Adipocyte (in vitro differentiated cells): ENCODE results near the gene PPM1F.
"Not testable (repeated sequence)": the region's sequence is repeated elsewhere in the genome, so short reads cannot be mapped to it uniquely, and the experiment has no call there.

Experiments used
- DNase-seq: peaks from one replicate; pipeline ENCODE4 v3.0.0-alpha.2; 2015; ENCODE audit warnings: low read depth
- H3K27me3 ChIP-seq: replicated peaks from 2 replicates; pipeline ENCODE4 v1.7.0; 2013; ENCODE audit warnings: mild to moderate bottlenecking, low read length, moderate library complexity; ENCODE audit not compliant: control insufficient read depth, insufficient read depth
- H3K36me3 ChIP-seq: 2 replicates; pipeline ENCODE4 v1.7.0; 2013; ENCODE audit warnings: low read length, mild to moderate bottlenecking, moderate library complexity; ENCODE audit not compliant: control insufficient read depth, insufficient read depth, severe bottlenecking
- H3K4me1 ChIP-seq: 2 replicates; pipeline ENCODE4 v1.7.0; 2013; ENCODE audit warnings: mild to moderate bottlenecking, low read length, moderate library complexity; ENCODE audit not compliant: control insufficient read depth, insufficient read depth
- H3K4me3 ChIP-seq: 2 replicates; pipeline ENCODE4 v1.7.0; 2013; ENCODE audit warnings: mild to moderate bottlenecking, low read length, moderate library complexity
- H3K9ac ChIP-seq: 2 replicates; pipeline ENCODE4 v1.7.0; 2013; ENCODE audit warnings: mild to moderate bottlenecking, low read length, moderate library complexity
- H3K9me3 ChIP-seq: 2 replicates; pipeline ENCODE4 v1.7.0; 2013; ENCODE audit warnings: mild to moderate bottlenecking, low read length, moderate library complexity; ENCODE audit not compliant: control insufficient read depth

Gene PPM1F

DNA sequence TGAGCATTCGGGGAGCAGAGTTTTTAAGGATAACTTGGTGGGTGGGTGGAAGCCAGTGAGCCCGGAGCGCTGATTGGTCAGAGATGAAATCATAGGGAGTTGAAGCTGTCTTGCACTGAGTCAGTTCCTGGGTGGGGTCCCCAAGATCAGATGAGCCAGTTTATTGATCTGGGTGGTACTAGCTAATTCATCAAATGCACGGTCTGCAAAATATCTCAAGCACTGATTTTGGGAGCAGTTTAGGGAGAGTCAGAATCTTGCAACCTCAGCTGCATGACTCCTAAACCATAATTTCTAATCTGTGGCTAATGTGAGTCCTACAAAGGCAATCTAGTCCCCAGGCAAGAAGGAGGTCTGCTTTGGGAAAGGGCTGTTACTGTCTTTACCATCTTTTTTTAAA lies 42.3 kb downstream of the PPM1F start:
- H3K27me3 ChIP-seq, H3K9me3 ChIP-seq, H3K9ac ChIP-seq, DNase-seq, H3K4me1 ChIP-seq, H3K36me3 ChIP-seq, H3K4me3 ChIP-seq: not testable (repeated sequence)

DNA sequence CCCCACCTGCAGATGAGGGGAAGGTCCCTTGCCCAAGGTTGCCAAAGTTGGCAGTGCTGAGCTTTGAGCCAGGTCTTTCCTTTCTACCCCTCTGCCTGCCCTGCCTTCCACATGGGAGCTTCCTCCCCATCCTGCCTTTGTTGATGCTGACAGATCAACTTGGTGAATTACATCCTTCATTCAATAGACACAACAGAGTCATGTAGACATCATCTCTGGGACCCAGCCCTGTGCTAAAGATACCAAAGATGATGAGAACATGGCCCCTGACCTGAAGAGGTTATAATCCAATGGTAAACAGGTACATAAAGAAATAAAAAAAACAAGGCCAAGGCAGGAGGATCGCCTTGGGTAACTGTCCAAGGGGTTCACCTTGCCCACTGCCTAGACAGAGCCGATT lies 42.8 kb downstream of the PPM1F start:
- Histone ChIP-seq H3K9ac (no peak overlapping the region), H3K4me1 (no peaks in the 10 kb centered on the region), H3K4me3 (no peak overlapping the region), H3K9me3 (no peaks in the 10 kb centered on the region), H3K27me3 (no peaks in the 10 kb centered on the region), H3K36me3 (no peaks in the 10 kb centered on the region)
- no peak for DNase-seq

DNA sequence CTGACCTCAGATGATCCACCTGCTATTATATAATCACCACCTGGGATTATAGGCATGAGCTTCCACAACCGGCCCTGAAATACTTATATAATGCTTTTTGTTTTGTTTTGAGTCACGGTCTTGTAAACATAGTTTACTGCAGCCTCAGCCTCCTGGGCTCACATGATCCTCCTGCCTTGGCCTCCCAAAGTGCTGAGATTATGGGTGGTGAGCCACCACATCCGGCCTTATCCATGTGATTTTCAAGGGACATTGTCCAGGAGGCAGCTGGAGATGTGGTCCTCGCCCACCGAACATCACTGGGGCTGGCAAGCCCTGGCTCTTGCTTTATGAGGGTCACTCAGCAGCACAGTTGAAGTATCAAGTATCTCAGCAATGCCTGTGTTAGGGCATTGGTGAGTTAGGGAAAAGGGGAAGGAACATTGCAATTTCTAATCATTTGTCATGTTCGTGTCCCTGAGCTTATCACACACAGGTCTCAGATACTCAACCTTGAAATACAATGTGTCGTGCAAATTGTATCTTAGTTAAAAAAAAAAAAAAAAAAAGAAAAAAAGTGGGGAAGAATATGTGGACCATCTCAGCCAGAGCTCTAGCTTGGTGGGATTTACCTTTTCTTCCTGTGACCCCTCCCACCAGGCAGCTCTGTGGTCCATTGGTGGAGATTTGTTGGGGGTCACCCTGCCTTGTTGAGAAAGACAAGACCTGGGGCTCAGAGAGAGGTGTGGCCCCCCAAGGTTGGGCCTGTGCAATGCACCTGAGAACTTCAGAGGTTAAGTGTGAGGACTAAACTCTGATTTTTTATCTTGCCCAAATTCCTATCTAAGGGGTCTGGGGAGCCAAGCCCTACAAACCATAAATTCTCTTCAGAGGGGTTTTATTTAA lies 44.8 kb downstream of the PPM1F start:
- Histone ChIP-seq H3K4me1 (no peaks in the 10 kb centered on the region), H3K27me3 (no peaks in the 10 kb centered on the region), H3K4me3 (no peak overlapping the region), H3K9me3 (no peaks in the 10 kb centered on the region), H3K36me3 (no peaks in the 10 kb centered on the region), H3K9ac (no peak overlapping the region)
- DNase-seq: no peak

DNA sequence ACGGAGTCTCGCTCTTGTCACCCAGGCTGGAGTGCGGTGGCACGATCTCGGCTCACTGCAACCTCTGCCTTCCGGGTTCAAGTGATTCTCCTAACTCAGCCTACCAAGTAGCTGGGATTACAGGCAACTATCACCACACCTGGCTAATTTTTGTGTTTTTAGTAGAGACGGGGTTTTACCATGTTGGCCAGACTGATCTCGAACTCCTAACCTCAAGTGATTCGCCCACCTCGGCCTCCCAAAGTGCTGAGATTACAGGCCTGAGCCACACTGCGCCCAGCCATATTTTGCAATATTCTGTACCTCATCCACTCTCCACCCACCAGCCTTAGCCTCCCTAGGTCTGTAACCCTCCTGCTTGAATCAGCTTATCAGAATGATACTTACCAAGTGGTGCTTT lies 47.4 kb downstream of the PPM1F start:
- not testable (repeated sequence) for H3K27me3 ChIP-seq, H3K4me3 ChIP-seq, H3K4me1 ChIP-seq, H3K9me3 ChIP-seq, DNase-seq, H3K9ac ChIP-seq, H3K36me3 ChIP-seq

DNA sequence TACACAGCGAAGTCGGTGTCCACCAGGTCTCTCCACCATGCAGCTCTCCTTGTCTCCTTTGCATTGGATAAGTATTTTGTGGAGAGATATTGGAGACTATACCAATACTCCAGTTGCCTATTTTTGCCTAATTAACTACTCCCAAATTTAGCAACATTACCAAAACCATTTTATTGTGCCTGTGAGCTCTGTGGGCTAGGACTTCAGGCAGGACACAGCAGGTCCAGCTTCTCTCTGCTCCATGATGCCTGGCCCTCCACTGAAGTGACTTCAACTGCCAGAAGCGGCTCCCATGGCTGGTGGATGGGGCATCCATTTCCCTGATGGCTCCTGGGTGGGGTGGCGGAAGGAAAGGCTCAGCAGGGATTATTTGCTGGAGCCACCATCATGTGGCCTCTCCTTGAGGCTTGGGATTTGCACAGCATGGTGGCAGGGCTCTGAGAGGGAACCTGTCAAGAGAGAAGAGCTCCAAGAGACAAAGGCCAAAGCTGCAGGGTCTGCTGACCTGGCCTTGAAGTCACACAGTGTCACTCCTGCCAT lies 48.3 kb downstream of the PPM1F start:
- no peak overlapping the region for H3K4me3 ChIP-seq
- H3K9ac ChIP-seq: no peak overlapping the region
- DNase-seq: no peak
- H3K9me3 ChIP-seq: no peaks in the 10 kb centered on the region
- H3K36me3 ChIP-seq: no peaks in the 10 kb centered on the region
- no peaks in the 10 kb centered on the region for H3K27me3 ChIP-seq
- no peaks in the 10 kb centered on the region for H3K4me1 ChIP-seq

DNA sequence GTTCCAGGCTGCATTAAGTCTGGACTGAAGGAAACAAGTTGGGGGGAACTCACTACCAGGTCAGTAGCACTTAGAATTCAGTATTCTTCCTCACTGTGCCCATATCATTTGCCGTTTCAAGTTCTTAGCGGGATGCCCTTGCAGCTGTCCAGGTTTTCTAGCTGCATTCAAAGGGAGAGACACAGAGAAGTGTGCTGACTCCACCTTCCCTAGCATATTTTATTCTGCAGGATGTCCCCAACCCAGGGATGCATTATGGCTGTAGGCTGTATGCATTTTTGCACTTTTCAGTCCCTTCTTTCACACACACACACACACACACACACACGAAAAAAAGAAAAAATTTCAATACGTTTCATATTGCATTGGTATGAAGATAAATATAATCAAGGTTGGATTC lies 49.4 kb downstream of the PPM1F start:
- Histone ChIP-seq H3K4me1 (no peaks in the 10 kb centered on the region), H3K9me3 (no peaks in the 10 kb centered on the region), H3K9ac (no peak overlapping the region), H3K36me3 (no peaks in the 10 kb centered on the region), H3K4me3 (no peak overlapping the region), H3K27me3 (no peaks in the 10 kb centered on the region)
- DNase-seq: no peak

DNA sequence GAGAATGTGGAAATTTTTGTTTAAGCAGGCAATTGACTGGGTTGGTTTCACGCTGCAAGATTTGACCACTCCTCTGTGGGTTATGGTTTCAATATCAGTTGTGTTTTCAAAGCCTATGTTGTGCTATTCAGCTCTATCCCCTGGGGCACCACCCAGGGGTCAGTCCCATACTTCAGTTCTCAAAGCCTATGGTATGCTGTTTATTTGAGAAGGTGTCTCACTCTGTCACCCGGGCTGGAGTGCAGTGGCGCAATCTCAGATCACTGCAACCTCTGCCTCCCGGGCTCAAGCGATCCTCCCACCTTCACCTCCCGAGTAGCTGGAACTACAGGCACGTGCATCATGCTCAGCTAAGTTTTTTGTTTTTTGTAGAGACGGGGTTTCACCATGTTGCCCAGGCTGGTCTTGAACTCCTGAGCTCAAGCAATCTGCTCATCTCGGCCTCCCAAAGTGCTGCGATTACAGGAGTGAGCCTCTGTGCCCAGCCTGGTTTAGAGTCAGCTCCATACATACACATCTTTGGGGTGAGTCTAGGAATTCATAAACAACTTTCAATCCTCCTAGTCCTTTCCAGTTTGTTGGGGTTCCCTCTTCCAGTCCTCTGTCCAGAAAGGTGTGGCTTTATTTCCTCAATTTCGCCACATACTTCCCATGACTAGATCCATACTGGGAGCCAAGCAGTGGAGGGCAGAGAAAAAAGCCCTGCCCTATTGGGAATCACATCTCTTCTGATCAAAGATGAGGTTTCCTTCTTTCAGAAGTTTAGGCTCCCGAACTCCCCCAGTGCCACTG lies 50.2 kb downstream of the PPM1F start:
- Histone ChIP-seq H3K9ac (no peak overlapping the region), H3K36me3 (no peaks in the 10 kb centered on the region), H3K9me3 (no peaks in the 10 kb centered on the region), H3K27me3 (no peaks in the 10 kb centered on the region), H3K4me3 (no peak overlapping the region), H3K4me1 (no peaks in the 10 kb centered on the region)
- no peak for DNase-seq

DNA sequence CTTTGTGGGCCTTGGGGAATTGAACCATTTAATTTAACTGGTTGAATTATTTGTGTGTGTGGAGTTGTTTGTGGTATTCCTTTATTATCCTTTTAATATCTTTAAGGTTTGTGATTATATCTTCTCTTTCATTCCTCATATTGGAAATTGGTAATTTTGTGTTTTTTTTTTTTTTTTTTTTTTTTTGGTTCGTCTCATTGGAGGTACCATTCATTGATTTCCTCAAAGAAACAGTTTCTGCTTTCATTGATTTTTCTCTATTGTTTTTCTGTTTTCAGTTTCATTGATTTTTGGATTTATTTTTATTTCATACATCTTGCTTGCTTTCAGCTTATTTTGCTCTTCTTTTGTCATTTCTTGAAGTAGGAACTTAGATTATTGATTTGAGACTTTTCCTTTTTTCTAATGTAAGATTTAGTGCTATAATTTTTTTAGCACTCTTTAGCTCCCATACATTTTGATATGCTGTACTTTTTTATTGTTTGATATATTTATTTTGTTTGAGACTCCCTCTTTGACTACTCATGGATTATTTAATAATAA lies 54.2 kb downstream of the PPM1F start:
- no peaks in the 10 kb centered on the region for H3K36me3 ChIP-seq
- H3K9me3 ChIP-seq: no peaks in the 10 kb centered on the region
- H3K4me3 ChIP-seq: no peak overlapping the region
- H3K4me1 ChIP-seq: no peaks in the 10 kb centered on the region
- DNase-seq: no peak
- H3K27me3 ChIP-seq: no peaks in the 10 kb centered on the region
- H3K9ac ChIP-seq: no peak overlapping the region

DNA sequence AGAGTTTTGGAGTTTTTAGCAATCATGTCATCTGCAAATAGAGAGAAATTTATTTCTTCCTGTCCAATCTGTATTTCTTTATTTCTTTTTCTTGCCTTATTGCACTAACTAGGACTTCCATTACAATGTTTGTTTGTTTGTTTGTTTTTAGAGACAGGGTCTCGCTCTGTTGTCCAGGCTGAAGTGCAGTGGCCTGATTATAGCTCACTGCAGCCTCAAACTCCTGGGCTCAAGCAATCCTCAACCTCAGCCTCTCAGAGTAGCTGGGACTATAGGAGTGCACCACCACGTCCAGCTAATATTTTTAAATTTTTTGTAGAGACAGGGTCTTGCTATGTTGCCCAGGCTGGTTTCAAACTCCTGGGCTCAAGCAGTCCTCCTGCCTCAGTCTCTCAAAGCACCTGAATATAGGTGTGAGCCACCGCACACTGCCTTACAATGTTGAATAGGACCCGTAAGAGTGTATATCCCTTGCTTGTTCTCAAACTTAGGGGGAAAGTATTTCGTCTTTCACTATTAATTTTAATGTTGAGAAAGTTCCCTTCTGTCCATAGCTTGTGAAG lies 55.6 kb downstream of the PPM1F start:
- Histone ChIP-seq H3K9me3 (no peaks in the 10 kb centered on the region), H3K27me3 (no peaks in the 10 kb centered on the region), H3K36me3 (no peaks in the 10 kb centered on the region), H3K9ac (no peak overlapping the region), H3K4me1 (no peaks in the 10 kb centered on the region), H3K4me3 (no peak overlapping the region)
- no peak for DNase-seq

DNA sequence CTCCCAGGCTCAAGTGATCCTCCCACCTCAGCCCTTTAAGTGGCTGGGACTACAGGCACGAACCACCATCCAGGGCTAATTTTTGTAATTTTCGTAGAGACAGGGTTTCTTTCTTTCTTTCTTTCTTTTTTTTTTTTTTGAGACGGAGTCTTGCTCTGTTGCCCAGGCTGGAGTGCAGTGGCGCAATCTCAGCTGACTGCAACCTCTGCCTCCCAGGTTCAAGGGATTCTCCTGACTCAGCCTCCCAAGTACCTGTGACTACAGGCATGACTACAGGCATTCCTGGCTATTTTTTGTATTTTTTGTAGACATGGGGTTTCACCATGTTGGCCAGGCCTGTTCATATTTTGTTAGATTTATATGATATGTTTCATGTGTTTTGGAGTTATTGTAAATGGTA lies 56.4 kb downstream of the PPM1F start:
- H3K4me1 ChIP-seq, H3K36me3 ChIP-seq, DNase-seq, H3K9me3 ChIP-seq, H3K9ac ChIP-seq, H3K27me3 ChIP-seq, H3K4me3 ChIP-seq: not testable (repeated sequence)

DNA sequence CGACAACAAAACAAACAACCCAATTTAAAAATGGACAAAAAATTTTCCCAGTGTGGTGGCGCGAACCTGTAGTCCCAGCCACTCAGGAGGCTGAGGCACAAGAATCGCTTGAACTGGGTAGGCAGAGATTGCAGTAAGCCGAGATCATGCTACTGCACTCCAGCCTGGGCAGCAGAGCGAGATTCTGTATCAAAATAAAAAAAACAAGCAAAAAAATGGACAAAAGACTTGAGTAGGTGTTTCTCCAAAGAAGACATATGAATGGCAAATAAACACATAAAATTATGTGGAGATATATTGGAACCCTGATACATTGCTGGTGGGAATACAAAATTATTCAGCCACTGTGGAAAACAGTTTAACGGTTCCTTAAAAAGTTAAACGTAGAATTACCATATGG lies 57.8 kb downstream of the PPM1F start:
- DNase-seq: no peak
- Histone ChIP-seq H3K27me3 (no peaks in the 10 kb centered on the region), H3K9ac (no peak overlapping the region), H3K36me3 (no peaks in the 10 kb centered on the region), H3K9me3 (no peaks in the 10 kb centered on the region), H3K4me3 (no peak overlapping the region), H3K4me1 (no peaks in the 10 kb centered on the region)
